PC-9 (cell line): Measurements from ENCODE around the gene RAB24. TPM values are rescaled to one million over a fixed set of nuclear protein-coding genes. Genes with fewer than 3 reads are reported as not detected.
A peak's percentile ranks its signal among the peaks of the same experiment; 100 is the strongest.

ENCODE experiments used
- BruUV-seq: library from RNA; stranded (reverse); fragments of 400-500 nt; replicated peaks from 2 replicates; lab custom pipeline; 2021; lab: Mats Ljungman, UMichigan
- CTCF ChIA-PET: fragments of 300-600 bp; sonication (Branson Sonifier 250); formaldehyde crosslinking; loops from one replicate; lab custom pipeline; 2022; ENCODE audit warnings: antibody characterized with exemption; lab: Charles Lee
- POLR2A ChIA-PET: fragments of 300-600 bp; sonication (Branson Sonifier 250); formaldehyde crosslinking; loops from one replicate; lab custom pipeline; 2022; ENCODE audit warnings: antibody characterized with exemption; ENCODE audit not compliant: unreplicated experiment; lab: Charles Lee
- DNase-seq, 2 experiments: peaks; one replicate each; pipeline versions ENCODE4 v3.0.0 to v3.0.0-alpha.2; 2015 to 2022; ENCODE audit warnings: mixed read lengths in 1 of 2
- H2AFZ ChIP-seq: fragments of 200-600 bp; sonication (generic); 2 replicates; pipeline ENCODE4 v1.8.1; 2017; ENCODE audit warnings: antibody characterized with exemption
- H3F3A ChIP-seq: fragments of 200-600 bp; sonication (generic); 2 replicates; pipeline ENCODE4 v1.8.1; 2017; ENCODE audit warnings: antibody characterized with exemption, mild to moderate bottlenecking, low read depth; ENCODE audit not compliant: insufficient read depth
- H3K27ac ChIP-seq: fragments of 200-600 bp; sonication (generic); 2 replicates; pipeline ENCODE4 v1.6.1; 2016; ENCODE audit warnings: mixed run types
- H3K27me3 ChIP-seq: fragments of 200-600 bp; sonication (generic); 2 replicates; pipeline ENCODE4 v1.6.1; 2016; ENCODE audit warnings: low read depth, mixed run types; ENCODE audit not compliant: insufficient read depth
- H3K36me3 ChIP-seq: fragments of 200-600 bp; sonication (generic); 2 replicates; pipeline ENCODE4 v1.6.1; 2016; ENCODE audit warnings: low read depth, mixed run types
- H3K4me1 ChIP-seq: fragments of 200-600 bp; sonication (generic); replicated peaks from 2 replicates; pipeline ENCODE4 v1.6.1; 2016; ENCODE audit warnings: mixed run types; ENCODE audit not compliant: insufficient read depth
- H3K4me2 ChIP-seq: fragments of 200-600 bp; sonication (generic); 2 replicates; pipeline ENCODE4 v1.6.1; 2017; ENCODE audit warnings: mixed run types
- H3K4me3 ChIP-seq: fragments of 200-600 bp; sonication (generic); 2 replicates; pipeline ENCODE4 v1.6.1; 2016; ENCODE audit warnings: mixed run types
- H3K79me2 ChIP-seq: fragments of 200-600 bp; sonication (generic); 2 replicates; pipeline ENCODE4 v1.6.1; 2017; ENCODE audit warnings: low read depth, mixed run types
- H3K9me2 ChIP-seq: fragments of 200-600 bp; sonication (generic); 2 replicates; pipeline ENCODE4 v1.8.1; 2017; ENCODE audit warnings: mild to moderate bottlenecking; ENCODE audit not compliant: insufficient read depth
- H3K9me3 ChIP-seq: fragments of 200-600 bp; sonication (generic); 2 replicates; pipeline ENCODE4 v1.8.1; 2016; ENCODE audit warnings: low read depth; ENCODE audit not compliant: insufficient read depth
- H4K20me1 ChIP-seq: fragments of 200-600 bp; sonication (generic); 2 replicates; pipeline ENCODE4 v1.8.1; 2017; ENCODE audit not compliant: insufficient read depth
- CTCF ChIP-seq: fragments of 200-600 bp; sonication (generic); conservative IDR thresholded peaks from 2 replicates; pipeline ENCODE4 v1.6.1; 2017; ENCODE audit warnings: mixed run types, antibody characterized with exemption, mild to moderate bottlenecking, moderate library complexity
- EZH2 ChIP-seq: fragments of 200-600 bp; sonication (generic); IDR thresholded peaks from 2 replicates; pipeline ENCODE4 v1.8.0; 2017; ENCODE audit warnings: antibody characterized with exemption, low read depth
- intact Hi-C: fragments of 100-400 bp; cut with micrococcal nuclease; formaldehyde crosslinking; loops from one replicate; pipeline ENCODE4 v1.10.0; 2022; ENCODE audit not compliant: unreplicated experiment
- total RNA-seq: library from RNA; stranded (reverse); gene quantifications from 2 replicates; pipeline ENCODE4 v1.2.3, GENCODE V29; 2021

RAB24 gene
- total RNA-seq, 1 experiment from 2014 or later: 16.9 TPM

- H3K4me1 ChIP-seq: peaks cover 40% of the 10 kb centered on the region
- peaks cover 25% of the 10 kb centered on the region for H4K20me1 ChIP-seq
- H3K36me3 ChIP-seq: peaks cover 3% of the 10 kb centered on the region; the same call in 1 of the 2 replicates
- H2AFZ ChIP-seq: peak overlapping the region; percentile 85; the same call in 1 of the 2 replicates
- peak overlapping the region; percentile 39; the same call in 1 of the 2 replicates for H3K27ac ChIP-seq
- TF ChIP-seq EZH2: no peak
- no peak for TF ChIP-seq CTCF
- peak overlapping the region; percentile 100 for H3K4me3 ChIP-seq
- BruUV-seq: no TSS peak
- no peaks in the 10 kb centered on the region for H3K9me3 ChIP-seq
- peaks cover 51% of the 10 kb centered on the region for H3F3A ChIP-seq
- POLR2A ChIA-PET: interaction anchor here (0.6 kb wide), 1 partner anchor 192 kb away, joined by 13 read pairs; no protein-coding TSS in a partner anchor
- H3K79me2 ChIP-seq: peaks cover 25% of the 10 kb centered on the region
- H3K27me3 ChIP-seq: no peaks in the 10 kb centered on the region
- DNase-seq: no peak
- no peaks in the 10 kb centered on the region for H3K9me2 ChIP-seq
- CTCF ChIA-PET: interaction anchor here (0.6 kb wide), 2 partner anchors 213 to 888 kb away, joined by 6 to 7 read pairs; partner anchors contain the start of gene CLTB
- intact Hi-C loops: loop anchor here (5.0 kb wide), 3 partner anchors 167 to 657 kb away; partner anchors contain the start of genes DDX41 and TSPAN17
- H3K4me2 ChIP-seq: peak overlapping the region; percentile 97
Measured at GRCh38 chr5:177304392-177305119, 1.0 kb upstream of the RAB24 start.

GRCh38 chr5:177303925-177304391 lies 439 bp upstream of the RAB24 start:
- peaks cover 40% of the 10 kb centered on the region for H3K4me1 ChIP-seq
- H3K9me3 ChIP-seq: no peaks in the 10 kb centered on the region
- H3K9me2 ChIP-seq: no peaks in the 10 kb centered on the region
- H2AFZ ChIP-seq: peak overlapping the region; percentile 85
- DNase-seq: no peak
- CTCF ChIA-PET: interaction anchor here (0.6 to 1.2 kb wide), 2 partner anchors 14 to 189 kb away, joined by 3 to 4 read pairs; no protein-coding TSS in a partner anchor
- H3K4me2 ChIP-seq: peak overlapping the region; percentile 97
- H4K20me1 ChIP-seq: peaks cover 25% of the 10 kb centered on the region
- BruUV-seq: TSS peak; percentile 56
- H3F3A ChIP-seq: peaks cover 47% of the 10 kb centered on the region
- peaks cover 25% of the 10 kb centered on the region for H3K79me2 ChIP-seq
- intact Hi-C loops: loop anchor here (5.0 kb wide), 3 partner anchors 167 to 657 kb away; partner anchors contain the start of genes DDX41 and TSPAN17
- POLR2A ChIA-PET: no interaction called here
- no peaks in the 10 kb centered on the region for H3K27me3 ChIP-seq
- peaks cover 3% of the 10 kb centered on the region; the same call in 1 of the 2 replicates for H3K36me3 ChIP-seq
- peak overlapping the region; percentile 39 for H3K27ac ChIP-seq
- peak overlapping the region; percentile 100 for H3K4me3 ChIP-seq
- TF ChIP-seq CTCF: no peak
- no peak for TF ChIP-seq EZH2

- intact Hi-C loops: loop anchor here (5.0 kb wide), 3 partner anchors 165 to 655 kb away; partner anchors contain the start of genes DDX41 and TSPAN17
- DNase-seq: no peak
- peak overlapping the region; percentile 100; the same call in 1 of the 2 replicates for H3K4me3 ChIP-seq
- no peaks in the 10 kb centered on the region for H3K27me3 ChIP-seq
- no TSS peak for BruUV-seq
- peaks cover 3% of the 10 kb centered on the region for H3K36me3 ChIP-seq
- H3K4me1 ChIP-seq: peaks cover 40% of the 10 kb centered on the region
- H3K4me2 ChIP-seq: peak overlapping the region; percentile 97
- ChIA-PET CTCF (interaction anchor here (0.9 kb wide), 1 partner anchor 49 kb away, joined by 4 read pairs; the partner anchor contains the start of gene LMAN2), POLR2A (interaction anchor here (0.6 kb wide), 1 partner anchor 108 kb away, joined by 14 read pairs; no protein-coding TSS in a partner anchor)
- peaks cover 25% of the 10 kb centered on the region for H3K79me2 ChIP-seq
- TF ChIP-seq EZH2 (no peak), CTCF (no peak)
- H3F3A ChIP-seq: peaks cover 47% of the 10 kb centered on the region
- no peaks in the 10 kb centered on the region for H3K9me2 ChIP-seq
- no peaks in the 10 kb centered on the region for H3K9me3 ChIP-seq
- H3K27ac ChIP-seq: peak overlapping the region; percentile 55
- peaks cover 30% of the 10 kb centered on the region for H4K20me1 ChIP-seq
- no peak overlapping the region for H2AFZ ChIP-seq
Measured at GRCh38 chr5:177302354-177303110, 987 bp downstream of the RAB24 start.
